Prostate gland (tissue), 2 donors: ENCODE measurements around the gene ACVR1.

ENCODE experiments used
- CTCF ChIP-seq, 4 experiments: fragments of 200-600 bp in 2 of 4; fragments of 450-650 bp in 2 of 4; sonication (generic) in 2 of 4; IDR thresholded peaks; 1 replicate in 3 of 4; 2 replicates in 1 of 4; pipeline ENCODE4 v1.5.1; 2016 to 2019; ENCODE audit warnings: antibody characterized with exemption in 4 of 4, mild to moderate bottlenecking in 2 of 4, moderate library complexity in 2 of 4
- POLR2A ChIP-seq: fragments of 450-650 bp; IDR thresholded peaks from one replicate; pipeline ENCODE4 v1.6.1; 2016; ENCODE audit warnings: antibody characterized with exemption, mild to moderate bottlenecking
- POLR2AphosphoS5 ChIP-seq: sonication (generic); formaldehyde crosslinking; IDR thresholded peaks from one replicate; pipeline ENCODE4 v1.6.1; 2017; ENCODE audit warnings: antibody characterized with exemption

- TF ChIP-seq CTCF (IDR thresholded peaks at IDR 0.05) = peak in 1 of 4 experiments; percentile 5
- TF ChIP-seq POLR2A = no peak
- peak; percentile 30 for TF ChIP-seq POLR2AphosphoS5
These were observed 93.9 kb downstream of the ACVR1 start for GRCh38 chr2:157782057-157782845.
